ENCODE results near the gene CALCOCO1.
"Not testable (repeated sequence)": the region's sequence is repeated elsewhere in the genome, so short reads cannot be mapped to it uniquely, and the experiment has no call there.

Gene CALCOCO1

DNA sequence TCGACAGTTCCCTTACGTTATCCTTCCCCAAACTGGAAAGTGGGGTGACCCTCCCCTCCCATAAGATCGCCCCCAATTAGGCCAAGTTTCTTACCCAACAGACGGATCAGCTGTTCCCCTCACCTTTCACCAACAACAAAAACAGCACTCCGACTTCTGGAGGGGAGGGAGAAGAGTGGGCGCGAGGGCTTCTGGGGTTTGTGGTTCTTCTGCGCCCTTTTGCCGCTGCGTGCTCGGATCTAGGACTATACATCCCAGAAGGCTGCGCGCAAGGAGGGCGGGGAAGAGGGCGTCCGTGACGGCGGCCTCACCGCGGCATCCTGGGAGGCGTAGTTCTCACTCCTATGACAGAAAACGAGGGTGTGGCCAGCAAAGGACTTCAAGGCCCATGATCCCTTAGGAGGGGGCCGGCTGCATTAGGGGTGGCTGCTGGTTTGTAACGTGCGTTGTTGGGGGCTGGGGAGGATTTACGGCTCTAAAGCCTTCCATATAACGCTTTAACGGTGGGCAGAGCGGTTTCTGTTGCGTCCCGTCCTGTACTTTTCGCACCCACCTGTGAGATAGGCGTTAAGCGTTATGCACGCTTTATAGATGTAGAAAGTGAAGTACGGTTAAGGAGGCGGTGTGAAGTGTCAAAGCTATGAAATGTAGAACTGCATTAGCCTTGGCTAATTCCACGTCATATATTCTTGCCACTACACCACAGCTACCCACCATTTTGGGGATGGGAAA lies at the start of gene CALCOCO1:
CALCOCO1 (minus strand) TSS at position 143 of the 732 bp plus-strand sequence. CDS start 2,210 bp downstream, outside the sequence.
- peak; percentile 98 for DNase-seq (ENCODE audit: low spot score)

DNA sequence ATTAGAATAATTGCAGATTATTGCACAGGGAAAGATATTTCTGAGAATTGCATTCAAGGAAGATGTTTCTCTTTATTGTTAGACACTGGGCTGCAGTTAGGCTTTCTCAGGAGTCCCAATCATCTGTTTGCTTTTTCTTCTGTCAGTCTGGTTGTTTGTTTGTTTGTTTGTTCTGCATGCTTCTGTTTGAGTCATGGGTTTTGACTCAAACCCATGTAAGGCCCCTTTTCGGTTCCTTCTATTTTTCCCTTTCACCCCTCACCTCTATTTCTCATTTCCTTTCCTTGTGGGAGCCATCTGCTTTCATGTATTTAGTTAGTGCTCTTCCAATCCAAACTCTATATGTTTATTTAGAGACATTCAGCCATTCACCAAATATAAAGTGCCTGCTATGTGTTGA lies 49.6 kb upstream of the CALCOCO1 start:
- no peak for DNase-seq (ENCODE audit: low spot score)

- no peak for DNase-seq (ENCODE audit: low spot score)
These were observed 48.4 kb upstream of the CALCOCO1 start for GRCh38 chr12:53775478-53776145.

GRCh38 chr12:53770281-53770680 lies 43.0 kb upstream of the CALCOCO1 start:
- DNase-seq (ENCODE audit: low spot score), result no peak

DNA sequence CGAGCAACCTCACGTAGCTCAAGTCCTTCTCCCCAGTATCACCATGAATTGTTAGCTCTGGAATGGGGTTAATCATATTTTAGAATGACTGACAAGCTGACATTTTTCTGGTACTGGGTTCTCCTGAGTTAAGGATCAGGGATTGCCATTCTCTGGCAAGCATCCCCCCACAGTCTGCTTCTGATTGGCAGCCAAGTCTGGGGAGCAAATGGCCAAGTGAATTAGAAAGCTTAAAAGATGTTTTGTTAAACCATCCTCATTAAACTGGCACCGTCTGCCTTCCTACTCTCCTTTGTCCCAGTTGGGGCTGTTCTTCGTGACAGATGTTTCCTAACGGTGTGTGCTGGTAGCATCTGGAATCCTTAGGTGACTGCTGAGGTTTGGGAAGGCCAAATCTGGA lies 41.7 kb upstream of the CALCOCO1 start:
- no peak for DNase-seq (ENCODE audit: low spot score)

DNA sequence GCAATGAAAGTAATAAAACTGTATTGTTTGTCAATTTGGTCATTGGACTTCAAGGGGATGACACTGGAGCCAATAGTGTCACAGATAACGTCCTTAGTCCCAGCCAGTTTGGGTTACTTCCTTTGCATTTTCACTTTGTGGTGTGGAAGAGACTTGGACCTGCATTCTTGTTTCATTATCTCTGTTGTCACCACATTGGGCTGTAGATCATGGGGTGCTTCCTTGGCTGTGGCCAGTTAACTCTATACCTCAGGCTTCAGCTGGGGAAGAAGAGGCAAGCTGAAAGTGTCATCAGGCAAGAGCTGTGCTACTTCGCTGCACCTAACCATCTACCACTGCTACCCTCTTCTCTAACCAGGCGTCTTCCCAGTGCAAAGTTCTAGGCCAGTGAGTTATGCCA lies 39.6 kb upstream of the CALCOCO1 start:
- no peak for DNase-seq (ENCODE audit: low spot score)

- DNase-seq (ENCODE audit: low spot score), result no peak
These were observed 38.6 kb upstream of the CALCOCO1 start for GRCh38 chr12:53765891-53766290.

DNA sequence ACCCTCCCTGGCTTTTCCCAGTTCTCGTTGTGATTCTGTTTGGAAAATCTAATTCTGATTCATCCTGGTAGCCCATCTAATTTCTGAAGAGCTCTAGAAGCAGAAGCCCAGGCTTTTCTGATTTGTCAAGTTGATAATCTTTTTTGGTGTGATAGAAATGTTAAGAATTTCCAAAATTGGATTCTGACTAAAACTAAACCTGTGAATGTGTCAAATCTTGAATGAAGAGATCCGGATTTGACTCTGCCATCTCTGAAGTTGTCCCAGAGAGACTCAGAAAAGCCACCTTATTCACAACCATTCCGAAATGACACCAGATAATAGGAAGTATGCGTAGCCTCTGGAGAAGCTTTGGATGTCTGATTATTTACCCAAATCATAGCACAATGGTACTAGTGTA lies 37.4 kb upstream of the CALCOCO1 start:
- no peak for DNase-seq (ENCODE audit: low spot score)

DNA sequence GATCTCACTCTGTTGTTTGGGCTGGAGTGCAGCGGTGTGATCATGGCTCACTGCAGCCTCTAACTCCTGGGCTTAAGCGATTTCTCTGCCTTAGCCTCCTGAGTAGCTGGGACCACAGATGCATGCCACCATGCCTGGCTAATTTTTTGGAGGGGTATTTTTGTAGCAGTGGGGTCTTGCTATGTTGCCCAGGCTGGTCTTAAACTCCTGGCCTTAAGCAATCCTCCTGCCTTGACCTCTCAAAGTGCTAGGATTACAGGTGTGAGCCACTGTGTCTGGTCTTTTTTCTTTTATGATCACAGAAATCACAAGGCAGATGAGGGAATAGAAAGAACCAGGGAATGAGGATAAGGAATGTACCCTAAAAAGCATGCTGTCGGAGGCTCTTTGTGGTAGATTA lies 35.5 kb upstream of the CALCOCO1 start:
- not testable (repeated sequence) for DNase-seq (ENCODE audit: low spot score)

DNA sequence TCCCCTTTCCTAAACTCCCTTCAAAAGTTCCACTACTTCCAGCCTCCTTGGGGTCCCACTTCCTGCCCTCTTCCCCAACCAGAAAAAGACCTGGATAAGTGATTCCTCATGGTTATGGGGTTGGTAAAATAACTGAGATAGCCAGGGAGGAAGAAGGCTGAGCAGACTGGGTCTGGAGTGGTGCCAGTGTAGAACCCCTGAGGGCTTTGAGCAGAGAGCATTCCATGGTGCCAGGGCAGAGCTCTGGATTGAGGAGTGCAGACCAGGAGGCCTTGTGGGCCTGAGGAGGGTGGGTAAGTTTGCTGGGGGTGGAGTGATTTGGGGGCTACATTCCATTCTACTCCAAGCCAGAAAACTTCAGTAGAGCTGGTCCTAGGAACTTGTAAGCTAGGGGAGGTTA lies 34.1 kb upstream of the CALCOCO1 start:
- DNase-seq (ENCODE audit: low spot score), result no peak

DNA sequence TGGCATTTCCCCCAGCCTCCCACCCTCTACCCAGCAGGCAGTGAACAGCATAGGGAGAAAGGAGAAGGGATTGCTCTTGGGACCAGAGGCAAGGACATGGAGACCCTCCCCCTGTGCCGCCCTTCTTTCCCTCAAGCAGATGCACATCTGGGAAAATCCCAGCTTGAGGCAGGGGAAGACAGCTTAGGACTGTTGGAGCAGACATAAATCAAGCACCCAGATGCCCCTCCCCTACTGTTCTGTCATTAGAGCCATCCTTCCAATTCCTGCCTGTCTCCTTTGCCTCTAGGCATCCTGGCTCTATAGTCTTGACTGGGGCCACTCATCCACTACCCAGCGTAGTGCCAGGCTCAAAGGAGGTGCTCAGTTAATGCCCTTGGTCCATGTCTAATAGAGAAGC lies 32.0 kb upstream of the CALCOCO1 start:
- no peak for DNase-seq (ENCODE audit: low spot score)

- DNase-seq (ENCODE audit: low spot score), result no peak
These were observed 31.5 kb upstream of the CALCOCO1 start for GRCh38 chr12:53758730-53759103.

DNA sequence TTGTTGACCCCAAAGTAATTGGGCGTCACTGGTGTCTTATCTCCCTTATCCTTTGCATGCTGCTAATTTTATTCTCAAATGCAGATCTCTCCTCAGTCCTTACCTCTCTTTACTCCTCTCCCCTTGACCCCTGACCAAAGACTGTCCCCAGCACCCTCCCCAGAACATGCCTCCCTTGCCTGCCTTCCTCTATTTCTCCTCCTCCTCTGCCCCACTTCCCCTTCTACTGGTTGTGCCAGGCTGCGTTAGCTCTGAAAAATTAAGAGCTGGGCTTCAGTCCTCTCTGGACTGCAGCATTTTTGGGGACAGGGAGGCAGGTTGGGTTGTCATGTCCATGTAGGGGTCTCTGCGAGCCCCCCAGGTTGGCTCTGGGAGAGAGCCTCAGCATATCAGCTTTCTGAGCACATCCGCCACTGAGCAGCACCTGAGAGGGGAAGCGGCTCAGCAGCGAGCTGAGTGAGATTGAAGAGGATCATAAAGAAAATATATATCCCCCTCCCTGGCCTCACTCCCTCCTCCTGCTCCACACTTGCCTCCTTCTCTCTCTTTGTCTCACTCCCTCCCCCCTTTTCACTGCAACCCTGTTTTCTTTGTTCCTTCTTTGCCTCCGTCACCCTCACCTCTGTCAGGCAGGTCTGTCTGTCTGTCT lies 31.0 kb upstream of the CALCOCO1 start:
- no peak for DNase-seq (ENCODE audit: low spot score)

- DNase-seq (ENCODE audit: low spot score), result peak; percentile 84
These were observed 30.0 kb upstream of the CALCOCO1 start for GRCh38 chr12:53757101-53757770.

GRCh38 chr12:53756300-53757100 lies 29.2 kb upstream of the CALCOCO1 start:
- DNase-seq (ENCODE audit: low spot score), result no peak

DNA sequence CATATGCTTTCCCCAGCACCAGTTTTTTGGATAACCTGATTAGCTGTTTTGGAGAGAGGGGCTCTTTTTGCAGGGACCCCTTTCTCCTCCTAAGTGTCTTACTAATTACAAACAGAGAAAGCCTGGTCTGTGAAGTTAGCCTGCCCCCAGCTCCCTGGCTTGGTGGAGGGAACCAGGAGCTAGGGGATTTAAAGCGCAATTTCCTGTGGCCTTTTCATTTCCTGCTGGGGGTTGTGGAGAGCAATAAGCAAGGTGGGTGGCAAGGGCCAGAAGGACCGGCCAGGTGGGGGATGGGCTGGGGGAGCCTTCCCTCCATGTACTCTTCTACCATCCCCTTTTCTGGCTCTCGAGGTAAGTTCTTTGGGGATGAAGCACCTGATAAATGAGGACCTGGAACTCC lies 28.6 kb upstream of the CALCOCO1 start:
- no peak for DNase-seq (ENCODE audit: low spot score)

DNA sequence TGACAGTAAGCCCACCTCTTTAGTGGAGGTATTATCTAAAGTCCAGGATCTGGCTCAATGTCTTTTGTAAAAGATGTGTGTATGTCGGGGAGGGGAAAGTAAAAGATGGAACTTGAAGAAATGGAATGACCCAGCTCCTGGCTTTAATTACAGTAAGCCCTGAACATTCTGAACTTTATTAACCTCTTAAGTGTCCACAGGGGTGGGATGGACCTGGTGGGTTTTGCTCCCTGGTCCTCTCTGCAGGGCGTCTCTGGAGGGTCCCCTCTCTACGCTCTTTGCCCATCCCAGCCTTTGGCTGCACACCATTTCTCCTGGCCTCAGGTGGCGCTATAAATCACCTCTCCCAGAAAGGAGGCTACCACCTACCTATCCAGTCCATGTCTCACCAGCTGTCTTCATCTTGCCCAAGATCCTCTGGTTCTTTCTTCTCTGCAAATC lies 28.2 kb upstream of the CALCOCO1 start:
- no peak for DNase-seq (ENCODE audit: low spot score)

GRCh38 chr12:53754633-53755264 lies 27.5 kb upstream of the CALCOCO1 start:
- DNase-seq (ENCODE audit: low spot score), result no peak

DNA sequence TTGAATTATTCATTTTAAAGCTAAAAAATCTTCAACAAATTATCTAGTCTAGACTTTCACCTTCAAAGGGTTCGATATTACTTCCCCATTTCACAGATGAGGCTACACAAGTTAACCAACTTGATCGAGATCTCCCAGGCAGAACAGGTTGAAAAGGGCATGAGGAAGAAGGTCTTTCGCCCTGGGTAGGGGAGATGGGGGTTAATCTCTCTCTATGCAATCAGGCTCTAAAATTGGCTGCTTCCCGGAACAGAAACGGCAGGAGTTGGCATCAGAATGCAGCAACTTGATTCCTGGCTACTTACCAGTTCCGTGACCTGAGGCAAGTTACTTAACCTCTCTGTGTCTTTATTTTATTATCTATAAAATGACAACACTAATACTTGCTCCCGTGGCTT lies 26.9 kb upstream of the CALCOCO1 start:
- peak; percentile 60 for DNase-seq (ENCODE audit: low spot score)

GRCh38 chr12:53752621-53753020 lies 25.4 kb upstream of the CALCOCO1 start:
- no peak for DNase-seq (ENCODE audit: low spot score)

GRCh38 chr12:53752192-53752601 lies 24.9 kb upstream of the CALCOCO1 start:
- DNase-seq (ENCODE audit: low spot score), result no peak

All from germinal center (tissue), 1 donor.